GM19043 (cell line): ENCODE measurements around the gene ZFYVE19.

Experiments used
- ATAC-seq: cut with Tn5 transposase; IDR thresholded peaks from one replicate; pipeline ENCODE4 v1.9.1; 2021; ENCODE audit warnings: low read depth; ENCODE audit not compliant: unreplicated experiment

The ZFYVE19 gene

DNA sequence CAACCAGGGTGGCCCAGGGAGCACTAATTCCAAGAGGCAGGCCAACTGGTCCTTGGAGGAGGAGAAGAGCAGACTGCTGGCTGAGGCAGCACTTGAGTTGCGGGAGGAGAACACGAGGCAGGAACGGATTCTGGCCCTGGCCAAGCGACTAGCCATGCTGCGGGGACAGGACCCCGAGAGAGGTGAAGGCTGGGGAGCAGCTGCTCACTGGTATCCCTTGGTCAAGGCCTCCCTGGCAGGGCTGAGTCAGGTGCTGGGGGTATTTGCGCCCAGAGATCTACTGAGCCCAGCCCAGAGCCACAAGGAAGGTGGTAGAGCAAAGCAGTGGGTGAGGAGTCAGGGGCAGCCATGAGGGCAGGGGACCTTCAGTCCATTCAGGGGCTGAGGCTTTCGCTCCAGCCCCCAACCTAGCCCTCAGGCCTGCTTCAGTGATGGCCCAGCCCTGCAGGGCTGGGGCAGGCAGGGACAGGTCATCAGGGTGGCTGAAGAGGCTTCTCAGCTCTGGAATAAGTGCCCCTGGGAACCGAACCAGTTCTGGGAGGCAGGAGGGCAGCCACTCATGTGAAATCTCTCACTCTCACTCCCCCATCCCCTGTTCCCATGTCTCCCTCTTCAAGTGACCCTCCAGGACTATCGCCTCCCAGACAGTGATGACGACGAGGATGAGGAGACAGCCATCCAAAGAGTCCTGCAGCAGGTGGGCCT, 6.0 kb downstream of the ZFYVE19 start:
- ATAC-seq: no peak

DNA sequence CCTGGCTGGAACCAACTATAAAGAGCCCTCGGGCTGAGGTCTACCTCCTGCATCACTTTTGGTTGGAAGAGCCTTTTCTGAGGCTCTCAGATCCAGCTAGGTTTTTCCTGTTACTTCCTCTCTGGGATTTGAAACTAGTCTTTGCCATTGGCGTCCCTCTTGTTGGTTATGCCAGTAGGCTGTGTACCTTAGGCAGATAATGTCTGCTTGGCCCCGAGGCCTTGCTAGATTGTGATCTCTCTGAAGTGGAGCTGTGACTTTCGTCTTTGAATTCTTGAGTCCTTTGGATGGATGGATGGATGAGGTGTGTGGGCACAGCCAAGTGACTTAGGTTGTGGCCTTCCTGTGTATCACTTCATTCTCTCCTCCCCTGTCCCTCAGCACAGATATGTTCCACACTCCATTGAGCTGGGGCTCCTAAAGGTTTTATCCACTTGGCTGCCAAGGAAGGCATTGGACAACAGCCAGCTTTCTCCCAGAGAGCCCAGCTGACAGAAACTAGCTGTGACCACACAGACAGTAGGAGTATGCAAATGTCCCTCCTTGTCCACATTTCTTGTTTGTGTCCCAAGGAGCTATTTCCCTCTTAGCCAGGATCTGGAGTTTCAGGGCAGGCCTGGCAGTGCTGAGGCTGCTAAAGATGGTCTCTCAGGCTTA, 8.3 kb downstream of the ZFYVE19 start:
- no peak for ATAC-seq

- no peak for ATAC-seq
These were observed 12.2 kb downstream of the ZFYVE19 start for GRCh38 chr15:40819048-40819447.

DNA sequence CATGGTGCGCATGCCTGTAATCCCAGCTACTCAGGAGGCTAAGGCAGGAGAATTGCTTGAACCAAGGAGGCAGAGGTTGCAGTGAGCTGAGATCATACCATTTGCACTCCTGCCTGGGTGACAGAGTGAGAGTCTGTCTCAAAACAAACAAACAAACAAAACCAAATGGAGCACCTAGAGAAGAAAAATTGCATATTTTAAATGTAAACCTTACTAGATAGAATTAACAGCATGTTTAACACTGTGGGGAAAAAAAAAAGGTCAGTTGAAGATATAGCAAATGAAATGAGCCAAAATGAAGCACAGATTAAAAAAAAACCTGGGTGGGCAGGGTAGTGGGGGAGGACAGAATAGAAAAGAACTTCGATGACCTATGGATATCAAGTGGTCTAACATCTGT, 14.3 kb downstream of the ZFYVE19 start:
- ATAC-seq: no peak

DNA sequence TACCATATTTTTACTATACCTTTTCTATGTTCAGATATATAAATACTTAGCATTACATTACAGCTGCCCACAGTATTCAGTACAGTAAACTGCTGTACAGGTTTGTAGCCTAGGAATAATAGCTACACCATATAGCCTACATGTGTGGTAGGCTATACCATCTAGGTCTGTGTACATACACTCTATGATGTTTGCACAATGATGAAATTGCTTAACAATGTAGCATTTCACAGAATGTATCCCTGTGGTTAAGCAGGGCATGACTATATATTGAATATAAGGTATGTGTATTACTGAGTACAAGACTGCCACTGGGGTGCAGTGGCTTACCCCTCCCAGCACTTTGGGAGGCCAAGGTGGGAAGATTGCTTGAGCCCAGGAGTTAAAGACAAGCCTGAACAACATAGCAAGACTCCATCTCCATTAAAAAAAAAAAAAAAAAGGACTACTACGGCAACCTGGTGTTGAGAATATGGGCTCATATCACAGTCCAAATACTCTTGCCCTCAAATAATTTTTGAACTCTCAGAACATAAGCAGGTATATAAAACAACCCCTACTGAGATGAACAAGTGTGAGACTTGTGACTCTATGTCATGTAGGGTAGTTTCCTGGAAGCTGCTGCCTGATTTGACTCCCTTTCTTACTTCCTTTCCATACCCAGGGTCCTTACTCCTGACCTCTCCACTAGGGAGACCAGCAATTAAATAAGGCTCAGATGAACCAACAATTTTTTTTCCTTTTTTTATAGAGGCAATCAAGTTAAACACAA, 16.9 kb downstream of the ZFYVE19 start:
- ATAC-seq: no peak

- ATAC-seq: no peak
These were observed 19.0 kb downstream of the ZFYVE19 start for GRCh38 chr15:40825661-40826422.

- no peak for ATAC-seq
These were observed 19.7 kb downstream of the ZFYVE19 start for GRCh38 chr15:40826423-40827075.

DNA sequence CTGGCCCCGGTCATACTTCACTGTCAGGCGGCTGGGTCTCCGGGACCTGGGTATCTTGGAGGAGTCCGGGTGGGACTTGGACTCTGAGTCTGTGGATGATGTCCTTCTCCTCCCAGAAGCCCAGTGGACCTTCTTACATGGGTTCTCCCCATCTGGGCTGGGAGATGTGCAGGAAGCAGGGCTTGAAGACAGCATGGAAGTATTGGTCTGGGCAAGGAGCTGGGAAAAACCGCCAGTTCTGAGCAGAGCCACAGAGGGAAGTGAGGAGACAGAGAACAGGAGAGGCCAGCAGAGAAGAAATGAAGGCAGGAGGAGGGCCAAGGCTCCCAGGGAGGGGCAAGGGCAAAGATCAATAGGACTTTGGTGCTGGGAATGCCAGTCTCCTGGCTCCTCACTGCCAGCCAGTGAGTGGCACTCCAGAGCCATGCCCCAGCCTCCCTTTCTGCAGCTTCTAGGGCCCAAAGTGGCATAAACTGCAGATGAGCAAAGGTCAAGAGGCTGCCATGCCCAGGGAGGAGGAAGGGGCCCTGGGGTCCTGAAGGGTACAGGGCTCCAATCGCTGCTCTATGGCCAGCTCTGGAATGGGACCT, 21.7 kb downstream of the ZFYVE19 start, which contains the start of gene PPP1R14D:
TSS of gene PPP1R14D (minus strand) at position 262 of the 590 bp plus-strand sequence. CDS start at position 195, 67 bp downstream.
- ATAC-seq: no peak

- ATAC-seq: no peak
These were observed 22.2 kb downstream of the ZFYVE19 start for GRCh38 chr15:40829115-40829514.

- no peak for ATAC-seq
These were observed 24.0 kb downstream of the ZFYVE19 start for GRCh38 chr15:40830884-40831283.

GRCh38 chr15:40831861-40832260, 25.0 kb downstream of the ZFYVE19 start:
- ATAC-seq: no peak

- ATAC-seq: no peak
These were observed 26.0 kb downstream of the ZFYVE19 start for GRCh38 chr15:40832903-40833302.

DNA sequence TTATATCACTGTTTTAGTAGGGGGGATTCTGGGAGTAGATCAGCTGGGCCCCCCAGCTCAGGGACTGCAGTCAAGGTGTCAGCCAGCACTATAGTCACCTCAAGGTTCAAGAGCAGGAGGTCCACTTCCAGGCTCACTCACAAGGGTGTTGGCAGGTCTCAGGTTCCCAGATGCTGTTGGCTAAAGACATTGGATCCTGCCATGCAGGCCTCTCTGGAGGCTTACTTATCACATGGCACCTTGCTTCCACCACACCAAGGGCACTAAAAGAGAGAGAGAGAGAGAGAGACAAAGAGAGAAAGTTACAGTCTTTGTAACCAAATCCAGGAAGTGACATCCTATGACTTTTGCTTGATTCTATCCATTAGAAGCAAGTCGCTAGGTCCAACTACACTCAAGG, 29.1 kb downstream of the ZFYVE19 start:
- no peak for ATAC-seq

GRCh38 chr15:40838756-40839155, 31.9 kb downstream of the ZFYVE19 start:
- no peak for ATAC-seq

DNA sequence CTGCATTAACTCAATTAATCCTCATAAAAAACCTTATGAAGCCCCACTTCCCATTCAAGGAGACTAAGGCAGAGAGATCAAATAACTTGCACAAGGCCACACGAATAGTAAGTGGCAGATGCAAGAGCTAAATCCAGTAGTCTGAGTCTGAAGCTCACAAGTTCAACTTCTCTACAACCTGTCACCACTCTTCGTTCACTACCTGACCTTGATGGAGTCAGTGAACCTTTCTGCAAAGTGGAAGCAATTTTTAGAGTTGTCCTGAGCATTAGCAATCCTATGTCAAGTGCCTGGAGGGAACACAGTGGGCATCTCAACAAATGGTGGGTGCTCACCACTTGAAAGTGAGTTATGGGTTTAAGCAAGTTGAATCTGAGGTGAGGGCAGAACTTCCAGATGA, 34.9 kb downstream of the ZFYVE19 start:
- ATAC-seq: no peak

GRCh38 chr15:40843261-40843884, 36.5 kb downstream of the ZFYVE19 start:
- no peak for ATAC-seq

DNA sequence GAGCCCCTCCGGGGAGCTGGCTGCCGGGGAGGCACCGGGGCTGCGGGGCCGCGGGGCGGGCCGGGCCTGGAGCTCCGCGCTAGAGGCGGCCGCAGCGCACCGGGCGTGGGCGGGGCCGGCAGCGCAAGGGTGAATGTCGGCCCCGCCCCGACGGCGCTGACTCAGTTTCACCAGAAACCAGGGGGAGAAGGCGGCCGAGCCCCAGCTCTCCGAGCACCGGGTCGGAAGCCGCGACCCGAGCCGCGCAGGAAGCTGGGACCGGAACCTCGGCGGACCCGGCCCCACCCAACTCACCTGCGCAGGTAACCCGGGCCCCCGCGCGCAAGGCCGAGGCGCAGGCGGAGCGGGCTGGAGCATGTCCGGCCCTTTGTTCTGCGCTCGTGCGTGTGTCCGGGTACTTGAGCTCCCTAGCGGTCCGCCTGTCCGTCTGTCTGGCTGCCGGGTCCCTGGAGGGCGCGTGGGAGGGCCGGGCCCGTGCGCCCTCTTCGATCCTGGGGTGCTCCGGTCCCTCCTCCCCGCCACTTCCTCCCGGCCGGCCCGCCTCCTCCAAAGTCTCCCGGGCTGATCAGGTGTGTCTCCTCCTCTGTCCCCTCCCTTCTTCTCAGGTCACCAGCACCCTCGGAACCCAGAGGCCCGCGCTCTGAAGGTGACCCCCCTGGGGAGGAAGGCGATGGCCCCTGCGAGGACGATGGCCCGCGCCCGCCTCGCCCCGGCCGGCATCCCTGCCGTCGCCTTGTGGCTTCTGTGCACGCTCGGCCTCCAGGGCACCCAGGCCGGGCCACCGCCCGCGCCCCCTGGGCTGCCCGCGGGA, 37.2 kb downstream of the ZFYVE19 start, which contains the start of gene SPINT1:
TSS of gene SPINT1 (plus strand) at position 164 of the 811 bp plus-strand sequence. CDS start at position 671, 507 bp downstream.
- ATAC-seq: no peak

DNA sequence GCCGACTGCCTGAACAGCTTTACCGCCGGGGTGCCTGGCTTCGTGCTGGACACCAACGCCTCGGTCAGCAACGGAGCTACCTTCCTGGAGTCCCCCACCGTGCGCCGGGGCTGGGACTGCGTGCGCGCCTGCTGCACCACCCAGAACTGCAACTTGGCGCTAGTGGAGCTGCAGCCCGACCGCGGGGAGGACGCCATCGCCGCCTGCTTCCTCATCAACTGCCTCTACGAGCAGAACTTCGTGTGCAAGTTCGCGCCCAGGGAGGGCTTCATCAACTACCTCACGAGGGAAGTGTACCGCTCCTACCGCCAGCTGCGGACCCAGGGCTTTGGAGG, 37.8 kb downstream of the ZFYVE19 start:
- ATAC-seq: no peak

DNA sequence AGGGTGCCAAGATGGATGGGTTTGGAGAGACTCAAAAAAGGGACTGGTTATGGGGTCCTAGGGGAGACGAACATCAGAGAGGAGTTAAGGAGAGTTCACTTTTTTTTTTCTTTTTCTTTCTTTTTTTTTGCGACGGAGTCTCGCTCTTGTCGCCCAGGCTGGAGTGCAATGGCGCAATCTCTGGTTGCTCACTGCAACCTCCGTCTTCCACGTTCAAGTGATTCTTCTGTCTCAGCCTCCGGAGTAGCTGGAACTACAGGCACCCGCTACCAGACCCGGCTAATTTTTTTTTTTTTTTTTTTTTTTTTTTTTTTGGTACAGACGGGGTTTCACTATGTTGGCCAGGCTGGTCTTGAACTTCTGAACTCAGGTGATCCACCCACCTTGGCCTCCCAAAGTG, 38.1 kb downstream of the ZFYVE19 start:
- ATAC-seq: no peak
